Epithelial cell of prostate (primary cell): ENCODE data around the gene GGTLC1.

Source experiments
- DNase-seq: peaks from one replicate; pipeline ENCODE4 v3.0.0-alpha.2; 2011; ENCODE audit warnings: low read depth, low spot score
- H3K27ac ChIP-seq: fragments of 450-650 bp; 2 replicates; pipeline ENCODE4 v1.5.1; 2017; ENCODE audit warnings: mild to moderate bottlenecking

The GGTLC1 gene

GRCh38 chr20:23988561-23988960, at the start of gene GGTLC1:
Gene GGTLC1 (minus strand): TSS chr20:23988779. CDS start chr20:23986611, 2,168 bp downstream.
- no peak within 1 kb of the TSS for H3K27ac ChIP-seq
- DNase-seq = no peak

GRCh38 chr20:24034820-24035219, 46.2 kb upstream of the GGTLC1 start:
- no peak overlapping the region for H3K27ac ChIP-seq
- DNase-seq = peak; percentile 66

GRCh38 chr20:24033565-24033964, 45.0 kb upstream of the GGTLC1 start:
- no peak for DNase-seq
- no peak overlapping the region for H3K27ac ChIP-seq

- no peak overlapping the region for H3K27ac ChIP-seq
- no peak for DNase-seq
Measured at GRCh38 chr20:24033151-24033550, 44.6 kb upstream of the GGTLC1 start.

GRCh38 chr20:24032400-24032898, 43.9 kb upstream of the GGTLC1 start:
- no peak for DNase-seq
- no peak overlapping the region for H3K27ac ChIP-seq

- no peak for DNase-seq
- no peak overlapping the region for H3K27ac ChIP-seq
Measured at GRCh38 chr20:24027229-24027628, 38.6 kb upstream of the GGTLC1 start.

GRCh38 chr20:24022621-24023180, 34.1 kb upstream of the GGTLC1 start:
- no peak overlapping the region for H3K27ac ChIP-seq
- no peak for DNase-seq

- DNase-seq = peak; percentile 64
- H3K27ac ChIP-seq = peak overlapping the region; percentile 75
Measured at GRCh38 chr20:24018796-24019195, 30.2 kb upstream of the GGTLC1 start.

- H3K27ac ChIP-seq = peak overlapping the region; percentile 75
- DNase-seq = peak; percentile 43
Measured at GRCh38 chr20:24017458-24017755, 28.8 kb upstream of the GGTLC1 start.

- no peak for DNase-seq
Measured at GRCh38 chr20:24016607-24017457, 28.3 kb upstream of the GGTLC1 start.

GRCh38 chr20:24013953-24014352, 25.4 kb upstream of the GGTLC1 start:
- no peak for DNase-seq
- H3K27ac ChIP-seq = no peak overlapping the region

More at GRCh38 chr20:24016607-24017457, 28.3 kb upstream of the GGTLC1 start:
- peak overlapping the region; percentile 75 for H3K27ac ChIP-seq

GRCh38 chr20:24011282-24011681, 22.7 kb upstream of the GGTLC1 start:
- DNase-seq = no peak
- no peak overlapping the region for H3K27ac ChIP-seq

GRCh38 chr20:24007758-24008157, 19.2 kb upstream of the GGTLC1 start:
- no peak overlapping the region for H3K27ac ChIP-seq
- no peak for DNase-seq

- no peak overlapping the region for H3K27ac ChIP-seq
- DNase-seq = no peak
Measured at GRCh38 chr20:24007073-24007595, 18.6 kb upstream of the GGTLC1 start.

GRCh38 chr20:24006626-24007025, 18.0 kb upstream of the GGTLC1 start:
- DNase-seq = no peak
- H3K27ac ChIP-seq = no peak overlapping the region

GRCh38 chr20:24004471-24004870, 15.9 kb upstream of the GGTLC1 start:
- DNase-seq = no peak
- no peak overlapping the region for H3K27ac ChIP-seq

GRCh38 chr20:24002896-24003295, 14.3 kb upstream of the GGTLC1 start:
- no peak overlapping the region for H3K27ac ChIP-seq
- DNase-seq = no peak

- DNase-seq = no peak
- H3K27ac ChIP-seq = no peak overlapping the region
Measured at GRCh38 chr20:24001712-24002405, 13.3 kb upstream of the GGTLC1 start.

- no peak for DNase-seq
- no peak overlapping the region for H3K27ac ChIP-seq
Measured at GRCh38 chr20:23998844-23999243, 10.3 kb upstream of the GGTLC1 start.

GRCh38 chr20:23998392-23998791, 9.8 kb upstream of the GGTLC1 start:
- no peak overlapping the region for H3K27ac ChIP-seq
- no peak for DNase-seq
